RWPE2 (cell line): ENCODE results near the gene SIGLEC1.

Experiments used
- ATAC-seq: fragments of 200-7000 bp; cut with Tn5 transposase; 3 replicates; pipeline ENCODE4 v1.9.1; 2021; ENCODE audit warnings: low read depth
- DNase-seq: peaks from one replicate; pipeline ENCODE4 v3.0.0-alpha.2; 2020; ENCODE audit warnings: low spot score
- H3K27ac ChIP-seq: fragments of 450-650 bp; 2 replicates; pipeline ENCODE4 v1.5.1; 2017; ENCODE audit warnings: mild to moderate bottlenecking; ENCODE audit not compliant: poor library complexity, severe bottlenecking
- H3K27me3 ChIP-seq: fragments of 250-450 bp; sonication (Bioruptor Pico); 2 replicates; pipeline ENCODE4 v1.5.1; 2021; ENCODE audit warnings: mild to moderate bottlenecking, moderate library complexity; ENCODE audit not compliant: insufficient read depth, poor library complexity, severe bottlenecking
- H3K36me3 ChIP-seq: fragments of 250-450 bp; sonication (Bioruptor Pico); 2 replicates; pipeline ENCODE4 v1.5.1; 2020; ENCODE audit warnings: low read depth, mild to moderate bottlenecking, moderate library complexity
- H3K4me1 ChIP-seq: fragments of 250-450 bp; sonication (Bioruptor Pico); 2 replicates; pipeline ENCODE4 v1.5.1; 2021; ENCODE audit warnings: mild to moderate bottlenecking, moderate library complexity; ENCODE audit not compliant: insufficient read depth, poor library complexity, severe bottlenecking
- H3K4me3 ChIP-seq: fragments of 250-450 bp; sonication (Bioruptor Pico); 2 replicates; pipeline ENCODE4 v1.5.1; 2021; ENCODE audit warnings: mild to moderate bottlenecking, moderate library complexity; ENCODE audit not compliant: severe bottlenecking
- H3K9me3 ChIP-seq: fragments of 250-450 bp; sonication (Bioruptor Pico); 2 replicates; pipeline ENCODE4 v1.5.1; 2021; ENCODE audit warnings: mild to moderate bottlenecking, moderate library complexity; ENCODE audit not compliant: severe bottlenecking
- TF ChIP-seq, protein P1 (sequence below): fragments of 450-650 bp; IDR thresholded peaks from one replicate; pipeline ENCODE4 v1.5.1; 2017; ENCODE audit warnings: mild to moderate bottlenecking, moderate library complexity; ENCODE audit not compliant: poor library complexity, severe bottlenecking

Gene SIGLEC1

DNA sequence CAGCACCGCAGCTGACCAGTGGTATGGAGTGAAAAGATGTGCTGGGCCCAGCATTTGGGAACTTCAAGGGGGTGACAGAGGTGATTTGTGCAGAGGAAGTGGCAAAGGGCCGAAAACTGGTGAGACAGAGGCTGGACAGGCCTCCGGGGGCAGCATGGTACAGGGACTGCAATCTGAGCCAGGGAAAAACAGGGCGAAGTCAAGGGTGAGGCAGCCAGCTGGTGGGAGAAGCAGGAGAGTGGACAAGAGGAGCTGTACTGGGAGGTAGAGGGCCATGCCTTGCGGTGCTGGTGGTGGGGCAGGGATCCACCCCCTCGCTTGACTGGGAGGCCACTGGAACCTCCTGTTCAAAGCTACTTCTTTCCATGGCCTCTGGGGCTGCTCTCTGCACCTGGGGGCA is 41.9 kb downstream of the SIGLEC1 start:
- no peaks in the 10 kb centered on the region for H3K36me3 ChIP-seq
- no peaks in the 10 kb centered on the region for H3K9me3 ChIP-seq
- no peaks in the 10 kb centered on the region for H3K4me1 ChIP-seq
- H3K27ac ChIP-seq = no peak overlapping the region
- peaks cover 43% of the 10 kb centered on the region for H3K27me3 ChIP-seq
- no peak overlapping the region for H3K4me3 ChIP-seq
- TF ChIP-seq, protein P1, sequence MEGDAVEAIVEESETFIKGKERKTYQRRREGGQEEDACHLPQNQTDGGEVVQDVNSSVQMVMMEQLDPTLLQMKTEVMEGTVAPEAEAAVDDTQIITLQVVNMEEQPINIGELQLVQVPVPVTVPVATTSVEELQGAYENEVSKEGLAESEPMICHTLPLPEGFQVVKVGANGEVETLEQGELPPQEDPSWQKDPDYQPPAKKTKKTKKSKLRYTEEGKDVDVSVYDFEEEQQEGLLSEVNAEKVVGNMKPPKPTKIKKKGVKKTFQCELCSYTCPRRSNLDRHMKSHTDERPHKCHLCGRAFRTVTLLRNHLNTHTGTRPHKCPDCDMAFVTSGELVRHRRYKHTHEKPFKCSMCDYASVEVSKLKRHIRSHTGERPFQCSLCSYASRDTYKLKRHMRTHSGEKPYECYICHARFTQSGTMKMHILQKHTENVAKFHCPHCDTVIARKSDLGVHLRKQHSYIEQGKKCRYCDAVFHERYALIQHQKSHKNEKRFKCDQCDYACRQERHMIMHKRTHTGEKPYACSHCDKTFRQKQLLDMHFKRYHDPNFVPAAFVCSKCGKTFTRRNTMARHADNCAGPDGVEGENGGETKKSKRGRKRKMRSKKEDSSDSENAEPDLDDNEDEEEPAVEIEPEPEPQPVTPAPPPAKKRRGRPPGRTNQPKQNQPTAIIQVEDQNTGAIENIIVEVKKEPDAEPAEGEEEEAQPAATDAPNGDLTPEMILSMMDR = peak; percentile 18
- DNase-seq (no peak), ATAC-seq (peak; percentile 13; the same call in 1 of the 3 replicates)

DNA sequence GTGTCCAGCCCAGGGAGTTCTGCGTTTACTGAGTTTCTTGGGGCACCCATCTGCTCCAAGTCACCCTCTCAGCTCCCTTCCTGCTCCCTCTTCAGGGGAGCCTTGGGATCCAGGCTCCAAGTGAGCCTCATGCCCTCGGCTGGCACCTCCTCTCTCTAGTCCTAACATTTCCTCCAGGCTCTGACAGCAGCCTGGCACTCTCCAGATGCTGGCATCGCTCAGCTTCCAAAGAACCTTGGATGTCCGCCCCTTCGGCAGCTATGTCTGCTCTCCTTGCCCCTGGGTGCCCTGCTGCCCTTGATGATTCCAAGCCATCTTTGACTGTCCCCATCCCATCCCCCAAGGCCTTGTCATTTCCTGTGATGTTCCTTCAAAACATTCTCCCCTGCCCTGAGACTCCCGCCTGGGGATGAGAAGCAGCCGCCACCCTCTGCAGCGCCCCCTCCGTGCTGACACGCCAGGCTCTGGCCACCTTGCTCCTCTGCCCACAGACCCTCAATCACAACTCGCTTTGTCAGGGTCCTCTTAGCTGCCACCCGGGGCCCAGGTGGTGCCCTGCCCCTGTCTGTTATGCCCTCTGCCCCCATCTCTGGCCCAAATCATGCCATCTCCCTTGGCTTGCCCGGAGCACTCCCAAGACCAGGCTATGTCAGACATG is 42.6 kb downstream of the SIGLEC1 start:
- peak; percentile 43 for DNase-seq
- Histone ChIP-seq H3K4me3 (no peak overlapping the region), H3K9me3 (no peaks in the 10 kb centered on the region), H3K27me3 (peaks cover 37% of the 10 kb centered on the region), H3K4me1 (no peaks in the 10 kb centered on the region), H3K27ac (no peak overlapping the region), H3K36me3 (no peaks in the 10 kb centered on the region)
- no peak for ATAC-seq
- TF ChIP-seq, protein P1 = no peak

DNA sequence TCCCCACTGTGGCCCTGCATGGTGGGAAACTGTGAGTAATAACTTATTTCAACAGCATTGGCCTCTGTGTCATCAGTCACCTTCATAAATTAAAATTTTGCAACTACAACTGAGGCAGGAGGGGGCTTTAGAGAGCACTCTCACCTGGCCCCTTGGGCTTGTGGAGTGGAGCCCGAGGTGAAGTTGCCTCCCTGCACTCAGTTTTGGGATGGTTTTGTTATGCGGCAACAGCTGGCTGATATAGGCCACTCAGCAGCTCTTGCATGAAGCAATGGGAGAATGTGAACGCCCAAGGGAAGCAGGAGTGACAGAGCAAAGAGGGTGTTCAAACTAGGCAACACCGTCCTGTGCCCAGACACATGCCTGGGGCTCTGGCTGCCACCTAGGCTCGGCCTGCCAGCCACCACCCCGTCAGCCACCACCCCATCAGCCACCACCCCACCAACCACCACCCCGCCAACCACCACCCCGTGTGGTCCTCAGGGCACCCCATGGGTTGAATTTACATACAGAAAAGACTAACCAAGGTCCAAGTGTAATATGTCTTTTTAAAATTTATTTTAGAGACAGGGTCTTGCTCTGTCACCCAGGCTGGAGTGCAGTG is 44.9 kb downstream of the SIGLEC1 start:
- H3K36me3 ChIP-seq = no peaks in the 10 kb centered on the region
- H3K27ac ChIP-seq = no peak overlapping the region
- peaks cover 31% of the 10 kb centered on the region for H3K27me3 ChIP-seq
- no peaks in the 10 kb centered on the region for H3K9me3 ChIP-seq
- H3K4me3 ChIP-seq = no peak overlapping the region
- ATAC-seq (no peak), DNase-seq (no peak)
- TF ChIP-seq, protein P1 = no peak
- no peaks in the 10 kb centered on the region for H3K4me1 ChIP-seq

DNA sequence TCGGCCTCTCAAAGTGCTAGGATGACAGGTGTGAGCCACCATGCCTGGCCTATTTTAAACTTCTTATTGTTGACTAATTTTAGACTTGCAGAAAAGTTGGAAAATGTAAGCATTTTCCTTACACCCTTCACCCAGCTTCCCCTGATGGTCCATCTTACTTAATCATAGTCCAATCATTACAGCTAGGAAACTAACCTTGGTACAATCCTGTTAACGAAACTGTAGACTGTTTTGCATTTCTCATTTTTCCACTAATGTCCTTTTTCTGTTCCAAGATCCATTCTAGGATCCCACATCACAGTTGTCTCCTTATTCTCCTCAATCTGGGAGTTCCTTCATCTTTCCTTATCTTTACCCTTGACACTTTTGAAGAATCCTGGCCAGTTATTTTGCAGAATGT is 48.5 kb downstream of the SIGLEC1 start:
- Histone ChIP-seq H3K36me3 (no peaks in the 10 kb centered on the region), H3K4me3 (no peak overlapping the region), H3K27me3 (peaks cover 53% of the 10 kb centered on the region), H3K4me1 (no peaks in the 10 kb centered on the region), H3K9me3 (no peaks in the 10 kb centered on the region), H3K27ac (no peak overlapping the region)
- ATAC-seq (no peak), DNase-seq (no peak)
- TF ChIP-seq, protein P1 = no peak
